B cell (primary cell): ENCODE data around the gene STIMATE. TPM values are rescaled to one million over a fixed set of nuclear protein-coding genes. Genes with fewer than 3 reads are reported as not detected.

Experiments used
- ATAC-seq: fragments of 200-7000 bp; cut with Tn5 transposase; one replicate; pipeline ENCODE4 v1.10.0; 2021; ENCODE audit warnings: low read depth, mild to moderate bottlenecking, moderate number of reproducible peaks, moderate library complexity
- CTCF ChIA-PET: fragments of 350-600 bp; sonication (Branson Sonifier 250); formaldehyde crosslinking; loops from one replicate; lab custom pipeline; 2021; ENCODE audit warnings: antibody characterized with exemption, inconsistent platforms; lab: Charles Lee
- POLR2A ChIA-PET: fragments of 350-600 bp; sonication (Branson Sonifier 250); formaldehyde crosslinking; loops from one replicate; lab custom pipeline; 2021; ENCODE audit warnings: antibody characterized with exemption; lab: Charles Lee
- DNase-seq: peaks from one replicate; pipeline ENCODE4 v3.0.0; 2013
- H2AFZ ChIP-seq: 2 replicates; pipeline ENCODE4 v1.6.1; 2012; ENCODE audit warnings: mild to moderate bottlenecking, low read depth, low read length; ENCODE audit not compliant: insufficient read depth, poor library complexity, severe bottlenecking
- H3K27ac ChIP-seq, 2 donors: 1 replicate in 1 of 2; 2 replicates in 1 of 2; pipeline ENCODE4 v1.5.1; 2012 to 2013; ENCODE audit warnings: low read length in 2 of 2, mild to moderate bottlenecking in 2 of 2, moderate library complexity in 1 of 2
- H3K27me3 ChIP-seq, 4 experiments: fragments of 200-600 bp in 1 of 4; sonication (generic) in 1 of 4; replicated peaks in 1 of 4; 1 replicate in 2 of 4; 2 replicates in 2 of 4; pipeline versions ENCODE4 v1.6.1 to v1.7.0; 2013 to 2016; ENCODE audit warnings: low read length in 3 of 4, mild to moderate bottlenecking in 2 of 4, mixed read lengths in 1 of 4, moderate library complexity in 1 of 4; ENCODE audit not compliant: insufficient read depth in 4 of 4, control insufficient read depth in 3 of 4; ENCODE audit errors: control extremely low read depth in 1 of 4
- H3K36me3 ChIP-seq, 2 experiments: replicated peaks in 1 of 2; 1 replicate in 1 of 2; 2 replicates in 1 of 2; pipeline versions ENCODE4 v1.6.1 to v1.7.1; 2013; ENCODE audit warnings: low read length in 1 of 2; ENCODE audit not compliant: insufficient read depth in 2 of 2, control insufficient read depth in 1 of 2; ENCODE audit errors: control extremely low read depth in 1 of 2, extremely low read depth in 1 of 2
- H3K4me1 ChIP-seq, 2 donors: fragments of 200-600 bp in 1 of 2; sonication (generic) in 1 of 2; 1 replicate in 1 of 2; 2 replicates in 1 of 2; pipeline versions ENCODE4 v1.5.1 to v1.6.1; 2013 to 2017; ENCODE audit warnings: low read length in 2 of 2; ENCODE audit not compliant: control insufficient read depth in 2 of 2, insufficient read depth in 2 of 2
- H3K4me2 ChIP-seq: replicated peaks from 2 replicates; pipeline ENCODE3; 2012; ENCODE audit warnings: mild to moderate bottlenecking, low read depth, low read length; ENCODE audit not compliant: poor library complexity, severe bottlenecking
- H3K4me3 ChIP-seq, 5 experiments: fragments of 200-600 bp in 1 of 5; sonication (generic) in 1 of 5; 1 replicate in 3 of 5; 2 replicates in 2 of 5; pipeline versions ENCODE4 v1.5.1 to v1.7.0; 2011 to 2016; ENCODE audit warnings: low read length in 4 of 5, mild to moderate bottlenecking in 4 of 5, low read depth in 2 of 5, control low read depth in 1 of 5, moderate library complexity in 1 of 5; ENCODE audit not compliant: insufficient read depth in 1 of 5; ENCODE audit errors: control extremely low read depth in 1 of 5, extremely low read depth in 1 of 5
- H3K79me2 ChIP-seq: fragments of 200-600 bp; sonication (generic); one replicate; pipeline ENCODE4 v1.6.0; 2016; ENCODE audit warnings: low read length; ENCODE audit not compliant: control insufficient read depth, insufficient read depth
- H3K9ac ChIP-seq: fragments of 200-600 bp; sonication (generic); 2 replicates; pipeline ENCODE4 v1.6.1; 2017; ENCODE audit warnings: mild to moderate bottlenecking, low read length, moderate library complexity
- H3K9me3 ChIP-seq, 3 donors: one replicate each; pipeline versions ENCODE4 v1.6.1 to v1.7.1; 2013; ENCODE audit warnings: low read length in 2 of 3; ENCODE audit not compliant: control insufficient read depth in 2 of 3, insufficient read depth in 1 of 3; ENCODE audit errors: control extremely low read depth in 1 of 3
- H4K20me1 ChIP-seq: 2 replicates; pipeline ENCODE4 v1.6.0; 2012; ENCODE audit warnings: mild to moderate bottlenecking, low read length; ENCODE audit not compliant: insufficient read depth, control insufficient read depth, poor library complexity, severe bottlenecking
- H3K27ac Mint-ChIP-seq: one replicate; pipeline ENCODE4 v1.8.0; 2021; ENCODE audit warnings: mixed read lengths
- H3K27me3 Mint-ChIP-seq: one replicate; pipeline ENCODE4 v1.8.0; 2021; ENCODE audit warnings: mixed read lengths
- H3K4me1 Mint-ChIP-seq: one replicate; pipeline ENCODE4 v1.8.0; 2021; ENCODE audit warnings: mixed read lengths
- H3K4me3 Mint-ChIP-seq: one replicate; pipeline ENCODE4 v1.8.0; 2021; ENCODE audit warnings: mixed read lengths
- H3K9me3 Mint-ChIP-seq: one replicate; pipeline ENCODE4 v1.8.0; 2022; ENCODE audit warnings: mixed read lengths; ENCODE audit not compliant: insufficient read depth
- EZH2 ChIP-seq: IDR thresholded peaks from 2 replicates; pipeline ENCODE4 v1.6.1; 2012; ENCODE audit warnings: borderline replicate concordance, low read depth, mild to moderate bottlenecking, moderate library complexity, low read length; ENCODE audit not compliant: insufficient read depth, poor library complexity, severe bottlenecking
- WGBS: methylation state at CpG from one replicate; pipeline ENCODE4 v1.1.5; 2013; ENCODE audit warnings: missing lambda C conversion rate; ENCODE audit not compliant: insufficient coverage; 5-methylcytosine and 5-hydroxymethylcytosine counted together
- intact Hi-C: fragments of 100-400 bp; cut with micrococcal nuclease; formaldehyde crosslinking; loops from one replicate; pipeline ENCODE4 v1.10.0; 2022
- polyA plus RNA-seq: library from polyadenylated mRNA; depleted of rRNA; stranded (reverse); fragments of >200 nt; gene quantifications from 2 replicates; pipeline ENCODE4 v1.2.3, GENCODE V29; 2012
- total RNA-seq, 2 donors: library from RNA; stranded (reverse); fragments of 120-200 nt in 1 of 2; gene quantifications; 1 replicate in 1 of 2; 2 replicates in 1 of 2; pipeline versions ENCODE4 v1.2.3 to v1.2.4, GENCODE V29; 2013 to 2022
- TF ChIP-seq, protein P1 (sequence below): fragments of 200-600 bp; IDR thresholded peaks from one replicate; pipeline ENCODE4 v1.8.0; 2022; ENCODE audit warnings: antibody characterized with exemption, mild to moderate bottlenecking

Gene STIMATE
- total and polyA plus RNA-seq, 2 donors (not counting 1 experiment from before 2014, with no cell fraction given): 24.6 to 38.4 TPM

GRCh38 chr3:52831500-52832301 is 65.6 kb downstream of the STIMATE start:
- H4K20me1 ChIP-seq: no peaks in the 10 kb centered on the region
- 77% methylated on average over 21 of the region's 21 CpGs for WGBS
- H3K27me3 Mint-ChIP-seq: no peaks in the 10 kb centered on the region
- no peaks in the 10 kb centered on the region for H3K4me1 Mint-ChIP-seq
- no peak for ATAC-seq
- H3K4me1 ChIP-seq: no peaks in the 10 kb centered on the region
- no peak overlapping the region for H3K4me3 ChIP-seq
- no peak overlapping the region for H3K4me3 Mint-ChIP-seq
- no peak for DNase-seq
- no peak overlapping the region for H2AFZ ChIP-seq
- no peak overlapping the region for H3K9ac ChIP-seq
- ChIA-PET CTCF (no interaction called here), POLR2A (no interaction called here)
- H3K36me3 ChIP-seq: peaks cover 0 to 11% of the 10 kb centered on the region in 2 experiments
- no peaks in the 10 kb centered on the region for H3K27me3 ChIP-seq
- no peak overlapping the region for H3K27ac ChIP-seq
- H3K9me3 ChIP-seq: no peaks in the 10 kb centered on the region
- no peak overlapping the region for H3K4me2 ChIP-seq
- H3K27ac Mint-ChIP-seq: no peak overlapping the region
- H3K79me2 ChIP-seq: no peaks in the 10 kb centered on the region
- no peaks in the 10 kb centered on the region for H3K9me3 Mint-ChIP-seq
- intact Hi-C loops: no loop called here
- TF ChIP-seq, protein P1, sequence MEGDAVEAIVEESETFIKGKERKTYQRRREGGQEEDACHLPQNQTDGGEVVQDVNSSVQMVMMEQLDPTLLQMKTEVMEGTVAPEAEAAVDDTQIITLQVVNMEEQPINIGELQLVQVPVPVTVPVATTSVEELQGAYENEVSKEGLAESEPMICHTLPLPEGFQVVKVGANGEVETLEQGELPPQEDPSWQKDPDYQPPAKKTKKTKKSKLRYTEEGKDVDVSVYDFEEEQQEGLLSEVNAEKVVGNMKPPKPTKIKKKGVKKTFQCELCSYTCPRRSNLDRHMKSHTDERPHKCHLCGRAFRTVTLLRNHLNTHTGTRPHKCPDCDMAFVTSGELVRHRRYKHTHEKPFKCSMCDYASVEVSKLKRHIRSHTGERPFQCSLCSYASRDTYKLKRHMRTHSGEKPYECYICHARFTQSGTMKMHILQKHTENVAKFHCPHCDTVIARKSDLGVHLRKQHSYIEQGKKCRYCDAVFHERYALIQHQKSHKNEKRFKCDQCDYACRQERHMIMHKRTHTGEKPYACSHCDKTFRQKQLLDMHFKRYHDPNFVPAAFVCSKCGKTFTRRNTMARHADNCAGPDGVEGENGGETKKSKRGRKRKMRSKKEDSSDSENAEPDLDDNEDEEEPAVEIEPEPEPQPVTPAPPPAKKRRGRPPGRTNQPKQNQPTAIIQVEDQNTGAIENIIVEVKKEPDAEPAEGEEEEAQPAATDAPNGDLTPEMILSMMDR: no peak
- no peak for TF ChIP-seq EZH2

GRCh38 chr3:52830535-52831258 is 66.7 kb downstream of the STIMATE start, which contains the start of gene ITIH4:
ITIH4 (minus strand) TSS chr3:52830672; CDS start chr3:52830642, 30 bp downstream.
- Histone ChIP-seq H3K9me3 (no peaks in the 10 kb centered on the region), H2AFZ (no peak within 1 kb of the TSS), H3K4me1 (no peaks in the 10 kb centered on the region), H3K27ac (no peak within 1 kb of the TSS), H3K27me3 (no peaks in the 10 kb centered on the region), H4K20me1 (no peaks in the 10 kb centered on the region), H3K9ac (no peak within 1 kb of the TSS), H3K4me3 (no peak within 1 kb of the TSS), H3K79me2 (no peaks in the 10 kb centered on the region), H3K36me3 (peaks cover 0 to 10% of the 10 kb centered on the region in 2 experiments), H3K4me2 (no peak within 1 kb of the TSS)
- ChIA-PET POLR2A (no interaction called here), CTCF (no interaction called here)
- Mint-ChIP-seq H3K4me3 (no peak within 1 kb of the TSS), H3K9me3 (no peaks in the 10 kb centered on the region), H3K27me3 (no peaks in the 10 kb centered on the region), H3K27ac (no peak within 1 kb of the TSS), H3K4me1 (no peaks in the 10 kb centered on the region)
- no peak for DNase-seq
- WGBS: 98% methylated on average over 12 of the region's 16 CpGs
- intact Hi-C loops: no loop called here
- no peak for TF ChIP-seq EZH2
- TF ChIP-seq, protein P1: no peak
- no peak for ATAC-seq
